Measurements from ENCODE around the gene ADGRL2. TPM values are rescaled to one million over a fixed set of nuclear protein-coding genes. Genes with fewer than 3 reads are reported as not detected.

The ADGRL2 gene
- total RNA-seq, 1 donor from 2014 or later = 270 TPM

DNA sequence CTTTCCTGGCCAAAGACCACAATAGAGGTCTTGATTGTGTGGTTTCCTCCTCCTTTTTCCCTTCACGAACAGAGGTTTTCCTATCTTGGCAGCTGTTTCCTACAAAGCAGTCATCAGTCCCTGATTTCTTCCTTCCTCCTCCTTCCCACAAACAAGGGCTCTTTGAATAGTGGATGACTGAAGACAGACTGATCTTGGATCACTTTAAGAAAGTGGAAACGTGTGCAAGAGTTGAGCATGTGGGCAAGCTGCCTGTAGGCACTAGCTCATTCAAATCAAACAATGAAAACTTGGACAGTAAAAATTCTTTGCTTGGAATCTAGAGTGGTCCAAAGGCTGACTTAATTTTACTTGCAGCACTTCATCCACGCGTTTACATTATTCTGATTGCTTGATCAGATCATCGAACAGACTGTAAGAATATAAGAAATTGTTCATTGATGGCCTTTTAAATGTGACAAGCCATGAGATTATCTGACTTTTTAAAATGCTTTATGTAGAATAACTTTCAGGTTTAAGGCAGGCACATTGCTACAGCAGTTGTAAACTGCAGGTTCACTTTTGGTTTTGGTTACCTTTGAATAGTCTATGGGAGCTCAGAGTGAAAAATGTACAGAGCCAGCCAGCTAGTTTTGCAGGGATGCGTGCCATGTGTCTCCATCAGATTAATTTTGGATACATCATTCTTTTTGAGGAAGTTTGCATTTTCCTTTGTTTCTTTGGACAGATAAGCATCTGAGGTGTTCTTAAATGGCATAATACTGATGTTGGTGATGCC, 34.4 kb downstream of the ADGRL2 start:
- Histone ChIP-seq H3K9ac (no peak overlapping the region), H3K4me2 (peak overlapping the region; percentile 48), H3F3A (ENCODE audit: low read depth) (peaks cover 43% of the 10 kb centered on the region), H3K36me3 (peaks cover 5% of the 10 kb centered on the region), H3K27ac (peak overlapping the region; percentile 67), H2AFZ (replicated peaks) (no peak overlapping the region), H3K27me3 (no peaks in the 10 kb centered on the region), H4K20me1 (ENCODE audit: low read depth) (peaks cover 97% of the 10 kb centered on the region), H3K4me1 (peaks cover 53% of the 10 kb centered on the region), H3K9me3 (ENCODE audit: low read depth) (no peaks in the 10 kb centered on the region), H3K79me2 (ENCODE audit: low read depth) (peaks cover 99% of the 10 kb centered on the region), H3K4me3 (no peak overlapping the region)
- H3K9me3 Mint-ChIP-seq = no peaks in the 10 kb centered on the region
- TF ChIP-seq EZH2 (IDR thresholded peaks at IDR 0.05) = no peak
- TF ChIP-seq, protein P1, sequence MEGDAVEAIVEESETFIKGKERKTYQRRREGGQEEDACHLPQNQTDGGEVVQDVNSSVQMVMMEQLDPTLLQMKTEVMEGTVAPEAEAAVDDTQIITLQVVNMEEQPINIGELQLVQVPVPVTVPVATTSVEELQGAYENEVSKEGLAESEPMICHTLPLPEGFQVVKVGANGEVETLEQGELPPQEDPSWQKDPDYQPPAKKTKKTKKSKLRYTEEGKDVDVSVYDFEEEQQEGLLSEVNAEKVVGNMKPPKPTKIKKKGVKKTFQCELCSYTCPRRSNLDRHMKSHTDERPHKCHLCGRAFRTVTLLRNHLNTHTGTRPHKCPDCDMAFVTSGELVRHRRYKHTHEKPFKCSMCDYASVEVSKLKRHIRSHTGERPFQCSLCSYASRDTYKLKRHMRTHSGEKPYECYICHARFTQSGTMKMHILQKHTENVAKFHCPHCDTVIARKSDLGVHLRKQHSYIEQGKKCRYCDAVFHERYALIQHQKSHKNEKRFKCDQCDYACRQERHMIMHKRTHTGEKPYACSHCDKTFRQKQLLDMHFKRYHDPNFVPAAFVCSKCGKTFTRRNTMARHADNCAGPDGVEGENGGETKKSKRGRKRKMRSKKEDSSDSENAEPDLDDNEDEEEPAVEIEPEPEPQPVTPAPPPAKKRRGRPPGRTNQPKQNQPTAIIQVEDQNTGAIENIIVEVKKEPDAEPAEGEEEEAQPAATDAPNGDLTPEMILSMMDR (IDR thresholded peaks at IDR 0.05) = no peak
- TF ChIP-seq EZH2phosphoT487 (IDR thresholded peaks at IDR 0.05) = no peak
- DNase-seq (ENCODE audit: low spot score) = peak; percentile 33
- peak overlapping the region; percentile 47 for H3K27ac Mint-ChIP-seq
- H3K36me3 Mint-ChIP-seq = peaks cover 13% of the 10 kb centered on the region
- H3K27me3 Mint-ChIP-seq (ENCODE audit: insufficient read depth, low read depth) = no peaks in the 10 kb centered on the region
- H3K4me1 Mint-ChIP-seq = peaks cover 59% of the 10 kb centered on the region
- no peak overlapping the region for H3K4me3 Mint-ChIP-seq

DNA sequence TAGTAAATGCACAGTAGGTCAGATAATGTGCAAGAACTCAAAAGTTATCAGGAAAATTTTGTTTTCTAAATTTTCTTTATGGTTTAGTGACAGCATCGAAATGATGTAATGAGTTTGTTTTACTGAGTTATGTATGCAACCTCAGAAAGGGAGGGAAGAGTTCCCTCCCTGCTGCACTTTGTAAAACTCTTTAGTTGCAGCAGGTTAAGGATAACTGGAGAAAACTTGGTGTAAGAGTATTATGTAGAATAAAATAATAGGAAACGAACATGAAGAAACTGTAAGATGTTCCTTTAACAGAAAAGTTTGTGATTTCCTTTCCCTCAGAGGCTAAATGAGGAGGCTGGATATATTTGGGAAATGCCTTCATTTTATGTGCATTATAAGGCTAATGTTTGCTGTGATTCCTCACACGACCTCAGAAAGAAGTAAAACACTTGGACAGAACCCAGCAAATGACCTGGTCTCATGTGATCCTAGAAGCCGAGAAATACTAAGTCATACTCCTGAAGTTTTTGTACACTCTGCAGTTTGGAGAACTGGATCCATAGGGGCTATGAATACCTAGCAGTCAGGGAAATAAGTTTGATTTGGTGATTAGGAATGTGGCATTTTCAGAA, 35.4 kb downstream of the ADGRL2 start:
- TF ChIP-seq, protein P1 (IDR thresholded peaks at IDR 0.05) = no peak
- TF ChIP-seq EZH2 (IDR thresholded peaks at IDR 0.05) (no peak), EZH2phosphoT487 (IDR thresholded peaks at IDR 0.05) (no peak)
- Histone ChIP-seq H3K4me2 (peak overlapping the region; percentile 48), H3K36me3 (peaks cover 9% of the 10 kb centered on the region), H3K9me3 (ENCODE audit: low read depth) (no peaks in the 10 kb centered on the region), H3K9ac (no peak overlapping the region), H3K27ac (peak overlapping the region; percentile 67), H3F3A (ENCODE audit: low read depth) (peaks cover 45% of the 10 kb centered on the region), H2AFZ (replicated peaks) (no peak overlapping the region), H4K20me1 (ENCODE audit: low read depth) (peaks cover 90% of the 10 kb centered on the region), H3K4me1 (peaks cover 53% of the 10 kb centered on the region), H3K4me3 (no peak overlapping the region), H3K27me3 (no peaks in the 10 kb centered on the region), H3K79me2 (ENCODE audit: low read depth) (peaks cover 99% of the 10 kb centered on the region)
- peaks cover 14% of the 10 kb centered on the region for H3K36me3 Mint-ChIP-seq
- no peak overlapping the region for H3K4me3 Mint-ChIP-seq
- no peaks in the 10 kb centered on the region for H3K9me3 Mint-ChIP-seq
- H3K4me1 Mint-ChIP-seq = peaks cover 59% of the 10 kb centered on the region
- no peak overlapping the region for H3K27ac Mint-ChIP-seq
- no peaks in the 10 kb centered on the region for H3K27me3 Mint-ChIP-seq (ENCODE audit: insufficient read depth, low read depth)
- no peak for DNase-seq (ENCODE audit: low spot score)

- Mint-ChIP-seq H3K9me3 (peaks cover 6% of the 10 kb centered on the region), H3K4me3 (no peak overlapping the region), H3K36me3 (peaks cover 26% of the 10 kb centered on the region), H3K27ac (no peak overlapping the region), H3K4me1 (peaks cover 35% of the 10 kb centered on the region), H3K27me3 (ENCODE audit: insufficient read depth, low read depth) (peaks cover 4% of the 10 kb centered on the region)
- Histone ChIP-seq H3K9me3 (ENCODE audit: low read depth) (no peaks in the 10 kb centered on the region), H4K20me1 (ENCODE audit: low read depth) (peaks cover 78% of the 10 kb centered on the region), H3K4me3 (no peak overlapping the region), H3K27me3 (no peaks in the 10 kb centered on the region), H3K9ac (no peak overlapping the region), H2AFZ (replicated peaks) (no peak overlapping the region), H3K4me2 (no peak overlapping the region), H3K27ac (peak overlapping the region; percentile 19), H3K36me3 (peaks cover 14% of the 10 kb centered on the region), H3K79me2 (ENCODE audit: low read depth) (peaks cover 99% of the 10 kb centered on the region), H3K4me1 (peaks cover 29% of the 10 kb centered on the region), H3F3A (ENCODE audit: low read depth) (peaks cover 34% of the 10 kb centered on the region)
- TF ChIP-seq, protein P1 (IDR thresholded peaks at IDR 0.05) = no peak
- no peak for TF ChIP-seq EZH2phosphoT487 (IDR thresholded peaks at IDR 0.05)
- no peak for TF ChIP-seq EZH2 (IDR thresholded peaks at IDR 0.05)
- DNase-seq (ENCODE audit: low spot score) = no peak
Observed at GRCh38 chr1:81838600-81839218, 38.0 kb downstream of the ADGRL2 start.

All from neural progenitor cell (in vitro differentiated cells).